Measurements from ENCODE around the gene REM1. TPM values are rescaled to one million over a fixed set of nuclear protein-coding genes. Genes with fewer than 3 reads are reported as not detected.
A peak's percentile ranks its signal among the peaks of the same experiment; 100 is the strongest.

Gene REM1
- polyA plus RNA-seq, 1 donor from 2014 or later, result not detected

GRCh38 chr20:31508517-31509244 is 33.6 kb downstream of the REM1 start (continued):
- no peak for TF ChIP-seq REST (IDR thresholded peaks at IDR 0.05; ENCODE audit: borderline replicate concordance)

GRCh38 chr20:31514154-31515071 is 39.3 kb downstream of the REM1 start, which contains the start of gene HM13:
TSS of gene HM13 (plus strand) at chr20:31514442. CDS start at chr20:31514552, 110 bp downstream.
- Histone ChIP-seq H3K9ac (ENCODE audit: low read length) (peak within 1 kb of the TSS; percentile 86), H3K79me2 (replicated peaks; ENCODE audit: insufficient read depth, low read length) (peaks cover 36% of the 10 kb centered on the region), H2AFZ (ENCODE audit: low read depth, low read length) (peak within 1 kb of the TSS; percentile 73)

More at GRCh38 chr20:31514154-31515071, 39.3 kb downstream of the REM1 start, which contains the start of gene HM13:
- no peaks in the 10 kb centered on the region for H4K20me1 ChIP-seq (ENCODE audit: insufficient read depth)
- H3K4me2 ChIP-seq (ENCODE audit: low read length), result peak within 1 kb of the TSS; percentile 93
- no peaks in the 10 kb centered on the region for H3K9me2 ChIP-seq (ENCODE audit: insufficient read depth, low read length)
- H3K36me3 ChIP-seq (ENCODE audit: insufficient read depth, low read length), result no peaks in the 10 kb centered on the region
- H3K27ac ChIP-seq (ENCODE audit: low read length), result peak within 1 kb of the TSS; percentile 72
- peak within 1 kb of the TSS; percentile 73 for H3K4me3 ChIP-seq (ENCODE audit: low read length)
- peak; percentile 100 for TF ChIP-seq CTCF (IDR thresholded peaks at IDR 0.05; ENCODE audit: poor library complexity, severe bottlenecking)
- TF ChIP-seq REST (IDR thresholded peaks at IDR 0.05; ENCODE audit: borderline replicate concordance), result peak; percentile 83
- TF ChIP-seq EP300 (conservative IDR thresholded peaks at IDR 0.05; ENCODE audit: poor library complexity, severe bottlenecking), result peak; percentile 83
- TF ChIP-seq TAF1 (IDR thresholded peaks at IDR 0.05; ENCODE audit: low read depth), result peak; percentile 70
- peak; percentile 99 for TF ChIP-seq MXI1 (conservative IDR thresholded peaks at IDR 0.05; ENCODE audit: poor library complexity, severe bottlenecking)
- TF ChIP-seq POLR2AphosphoS5 (IDR thresholded peaks at IDR 0.05), result peak; percentile 98
- TF ChIP-seq SMC3 (conservative IDR thresholded peaks at IDR 0.05; ENCODE audit: poor library complexity), result peak; percentile 77
- TF ChIP-seq RAD21 (conservative IDR thresholded peaks at IDR 0.05), result peak; percentile 63
- TF ChIP-seq EZH2 (IDR thresholded peaks at IDR 0.05; ENCODE audit: borderline replicate concordance, insufficient read depth, low read length, poor library complexity, severe bottlenecking), result no peak
- H3F3A ChIP-seq (ENCODE audit: insufficient read depth, low read length, poor library complexity, severe bottlenecking), result no peaks in the 10 kb centered on the region
- H3K9me3 ChIP-seq (ENCODE audit: low read length), result no peaks in the 10 kb centered on the region
- no peaks in the 10 kb centered on the region for H3K27me3 ChIP-seq (ENCODE audit: insufficient read depth, low read depth, low read length)
